Measurements from ENCODE around the gene CARNS1. TPM values are rescaled to one million over a fixed set of nuclear protein-coding genes. Genes with fewer than 3 reads are reported as not detected.

CARNS1 gene
- polyA plus RNA-seq, 1 donor from 2014 or later: not detected

- no peaks in the 10 kb centered on the region for H3F3A ChIP-seq (ENCODE audit: insufficient read depth, low read length, poor library complexity, severe bottlenecking)
- peak overlapping the region; percentile 68 for H3K27ac ChIP-seq (ENCODE audit: low read length)
- H3K9me2 ChIP-seq (ENCODE audit: insufficient read depth, low read length): no peaks in the 10 kb centered on the region
- H3K4me3 ChIP-seq (ENCODE audit: low read length): peak overlapping the region; percentile 95
- no peaks in the 10 kb centered on the region for H3K9me3 ChIP-seq (ENCODE audit: low read length)
- no peaks in the 10 kb centered on the region for H4K20me1 ChIP-seq (ENCODE audit: insufficient read depth)
- H3K4me2 ChIP-seq (ENCODE audit: low read length): peak overlapping the region; percentile 48
- TF ChIP-seq SMC3 (conservative IDR thresholded peaks at IDR 0.05; ENCODE audit: poor library complexity) (peak; percentile 11), EZH2 (IDR thresholded peaks at IDR 0.05; ENCODE audit: borderline replicate concordance, insufficient read depth, low read length, poor library complexity, severe bottlenecking) (no peak), MXI1 (conservative IDR thresholded peaks at IDR 0.05; ENCODE audit: poor library complexity, severe bottlenecking) (no peak)
- TF ChIP-seq, protein P1, sequence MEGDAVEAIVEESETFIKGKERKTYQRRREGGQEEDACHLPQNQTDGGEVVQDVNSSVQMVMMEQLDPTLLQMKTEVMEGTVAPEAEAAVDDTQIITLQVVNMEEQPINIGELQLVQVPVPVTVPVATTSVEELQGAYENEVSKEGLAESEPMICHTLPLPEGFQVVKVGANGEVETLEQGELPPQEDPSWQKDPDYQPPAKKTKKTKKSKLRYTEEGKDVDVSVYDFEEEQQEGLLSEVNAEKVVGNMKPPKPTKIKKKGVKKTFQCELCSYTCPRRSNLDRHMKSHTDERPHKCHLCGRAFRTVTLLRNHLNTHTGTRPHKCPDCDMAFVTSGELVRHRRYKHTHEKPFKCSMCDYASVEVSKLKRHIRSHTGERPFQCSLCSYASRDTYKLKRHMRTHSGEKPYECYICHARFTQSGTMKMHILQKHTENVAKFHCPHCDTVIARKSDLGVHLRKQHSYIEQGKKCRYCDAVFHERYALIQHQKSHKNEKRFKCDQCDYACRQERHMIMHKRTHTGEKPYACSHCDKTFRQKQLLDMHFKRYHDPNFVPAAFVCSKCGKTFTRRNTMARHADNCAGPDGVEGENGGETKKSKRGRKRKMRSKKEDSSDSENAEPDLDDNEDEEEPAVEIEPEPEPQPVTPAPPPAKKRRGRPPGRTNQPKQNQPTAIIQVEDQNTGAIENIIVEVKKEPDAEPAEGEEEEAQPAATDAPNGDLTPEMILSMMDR (IDR thresholded peaks at IDR 0.05; ENCODE audit: poor library complexity, severe bottlenecking): peak; percentile 4
- no peaks in the 10 kb centered on the region for H3K27me3 ChIP-seq (ENCODE audit: insufficient read depth, low read depth, low read length)
- H3K36me3 ChIP-seq (ENCODE audit: insufficient read depth, low read length): no peaks in the 10 kb centered on the region
- peak overlapping the region; percentile 48 for H2AFZ ChIP-seq (ENCODE audit: low read depth, low read length)
- peak overlapping the region; percentile 67 for H3K9ac ChIP-seq (ENCODE audit: low read length)
- H3K79me2 ChIP-seq (replicated peaks; ENCODE audit: insufficient read depth, low read length): no peaks in the 10 kb centered on the region
Measured at GRCh38 chr11:67469508-67469811, 54.0 kb downstream of the CARNS1 start.

DNA sequence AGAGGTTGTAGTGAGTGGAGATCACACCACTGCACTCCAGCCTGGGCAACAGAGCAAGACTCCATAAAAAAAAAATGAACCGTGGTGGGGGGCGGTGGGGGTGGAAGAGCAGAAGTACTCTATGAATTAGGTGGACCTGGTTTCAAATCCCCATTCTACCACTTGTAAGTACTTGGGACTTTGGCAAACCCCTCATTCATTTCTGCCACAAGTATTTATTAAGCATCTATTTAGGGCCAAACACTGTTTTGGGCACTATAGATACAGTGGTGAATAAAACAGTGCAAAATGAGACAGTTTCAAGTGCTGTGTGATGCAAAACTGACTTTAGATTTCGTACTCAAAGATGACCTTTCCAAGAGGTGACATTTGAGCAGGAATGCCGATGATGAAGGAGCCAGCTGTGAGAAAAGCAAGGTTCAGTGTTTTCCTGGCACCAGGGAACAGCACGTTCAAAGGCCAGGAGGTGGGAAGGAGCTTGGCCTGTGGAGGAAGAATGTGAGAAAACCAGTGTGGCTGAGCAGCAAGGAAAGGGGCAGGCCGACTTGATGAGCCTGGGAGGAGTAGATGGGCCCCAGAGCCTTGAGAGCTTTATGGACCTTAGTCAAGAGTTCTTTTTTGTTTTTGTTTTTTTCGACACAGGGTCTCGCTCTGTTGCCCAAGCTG lies 55.0 kb downstream of the CARNS1 start:
- Histone ChIP-seq H2AFZ (ENCODE audit: low read depth, low read length) (no peak overlapping the region), H3K9me2 (ENCODE audit: insufficient read depth, low read length) (no peaks in the 10 kb centered on the region), H3K27ac (ENCODE audit: low read length) (no peak overlapping the region), H4K20me1 (ENCODE audit: insufficient read depth) (no peaks in the 10 kb centered on the region), H3F3A (ENCODE audit: insufficient read depth, low read length, poor library complexity, severe bottlenecking) (no peaks in the 10 kb centered on the region), H3K27me3 (ENCODE audit: insufficient read depth, low read depth, low read length) (no peaks in the 10 kb centered on the region), H3K9ac (ENCODE audit: low read length) (no peak overlapping the region), H3K4me2 (ENCODE audit: low read length) (no peak overlapping the region), H3K9me3 (ENCODE audit: low read length) (no peaks in the 10 kb centered on the region), H3K36me3 (ENCODE audit: insufficient read depth, low read length) (no peaks in the 10 kb centered on the region), H3K79me2 (replicated peaks; ENCODE audit: insufficient read depth, low read length) (no peaks in the 10 kb centered on the region), H3K4me3 (ENCODE audit: low read length) (no peak overlapping the region)
- TF ChIP-seq EP300 (conservative IDR thresholded peaks at IDR 0.05; ENCODE audit: poor library complexity, severe bottlenecking) (no peak), POLR2AphosphoS5 (IDR thresholded peaks at IDR 0.05) (no peak), SMC3 (conservative IDR thresholded peaks at IDR 0.05; ENCODE audit: poor library complexity) (no peak), TAF1 (IDR thresholded peaks at IDR 0.05; ENCODE audit: low read depth) (no peak), MXI1 (conservative IDR thresholded peaks at IDR 0.05; ENCODE audit: poor library complexity, severe bottlenecking) (no peak), RAD21 (conservative IDR thresholded peaks at IDR 0.05) (no peak), EZH2 (IDR thresholded peaks at IDR 0.05; ENCODE audit: borderline replicate concordance, insufficient read depth, low read length, poor library complexity, severe bottlenecking) (no peak)
- TF ChIP-seq, protein P1 (IDR thresholded peaks at IDR 0.05; ENCODE audit: poor library complexity, severe bottlenecking): no peak
- TF ChIP-seq, protein P2, sequence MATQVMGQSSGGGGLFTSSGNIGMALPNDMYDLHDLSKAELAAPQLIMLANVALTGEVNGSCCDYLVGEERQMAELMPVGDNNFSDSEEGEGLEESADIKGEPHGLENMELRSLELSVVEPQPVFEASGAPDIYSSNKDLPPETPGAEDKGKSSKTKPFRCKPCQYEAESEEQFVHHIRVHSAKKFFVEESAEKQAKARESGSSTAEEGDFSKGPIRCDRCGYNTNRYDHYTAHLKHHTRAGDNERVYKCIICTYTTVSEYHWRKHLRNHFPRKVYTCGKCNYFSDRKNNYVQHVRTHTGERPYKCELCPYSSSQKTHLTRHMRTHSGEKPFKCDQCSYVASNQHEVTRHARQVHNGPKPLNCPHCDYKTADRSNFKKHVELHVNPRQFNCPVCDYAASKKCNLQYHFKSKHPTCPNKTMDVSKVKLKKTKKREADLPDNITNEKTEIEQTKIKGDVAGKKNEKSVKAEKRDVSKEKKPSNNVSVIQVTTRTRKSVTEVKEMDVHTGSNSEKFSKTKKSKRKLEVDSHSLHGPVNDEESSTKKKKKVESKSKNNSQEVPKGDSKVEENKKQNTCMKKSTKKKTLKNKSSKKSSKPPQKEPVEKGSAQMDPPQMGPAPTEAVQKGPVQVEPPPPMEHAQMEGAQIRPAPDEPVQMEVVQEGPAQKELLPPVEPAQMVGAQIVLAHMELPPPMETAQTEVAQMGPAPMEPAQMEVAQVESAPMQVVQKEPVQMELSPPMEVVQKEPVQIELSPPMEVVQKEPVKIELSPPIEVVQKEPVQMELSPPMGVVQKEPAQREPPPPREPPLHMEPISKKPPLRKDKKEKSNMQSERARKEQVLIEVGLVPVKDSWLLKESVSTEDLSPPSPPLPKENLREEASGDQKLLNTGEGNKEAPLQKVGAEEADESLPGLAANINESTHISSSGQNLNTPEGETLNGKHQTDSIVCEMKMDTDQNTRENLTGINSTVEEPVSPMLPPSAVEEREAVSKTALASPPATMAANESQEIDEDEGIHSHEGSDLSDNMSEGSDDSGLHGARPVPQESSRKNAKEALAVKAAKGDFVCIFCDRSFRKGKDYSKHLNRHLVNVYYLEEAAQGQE (IDR thresholded peaks at IDR 0.05; ENCODE audit: borderline replicate concordance): no peak

All from neural cell (in vitro differentiated cells).